K562 (cell line): ENCODE measurements around the gene EEF1A2. TPM values are rescaled to one million over a fixed set of nuclear protein-coding genes. Genes with fewer than 3 reads are reported as not detected.

Source experiments
- CBFA2T3 ChIP-seq: fragments of 450-650 bp; IDR thresholded peaks from 2 replicates; pipeline ENCODE4 v1.6.1; 2017
- ETV5 ChIP-seq: sonication (generic); formaldehyde crosslinking; IDR thresholded peaks from 2 replicates; pipeline ENCODE4 v1.4.0; 2020; ENCODE audit warnings: low read depth, mild to moderate bottlenecking, missing genetic modification reagents
- ETV6 ChIP-seq, 3 experiments: fragments of 150-350 bp in 1 of 3; sonication (generic) in 1 of 3; formaldehyde crosslinking in 1 of 3; IDR thresholded peaks; 2 replicates each; pipeline versions ENCODE4 v1.6.1 to v1.8.0; 2014 to 2022; ENCODE audit warnings: borderline replicate concordance in 2 of 3, low read depth in 2 of 3, antibody characterized with exemption in 1 of 3, low read length in 1 of 3, mild to moderate bottlenecking in 1 of 3, missing genetic modification reagents in 1 of 3
- MYC ChIP-seq, 2 experiments: fragments of 250-450 bp in 1 of 2; sonication (Bioruptor Pico) in 1 of 2; IDR thresholded peaks; 2 replicates each; pipeline versions ENCODE4 v1.5.1 to v1.6.1; 2012 to 2021; ENCODE audit warnings: low read depth in 2 of 2, borderline replicate concordance in 1 of 2, improper control_type of control experiment in 1 of 2, low read length in 1 of 2, mild to moderate bottlenecking in 1 of 2, moderate library complexity in 1 of 2
- NFRKB ChIP-seq: fragments of 450-650 bp; IDR thresholded peaks from 2 replicates; pipeline ENCODE4 v1.6.1; 2016; ENCODE audit warnings: low read depth
- RBFOX2 ChIP-seq: fragments of 200-400 bp; formaldehyde crosslinking; IDR thresholded peaks from 2 replicates; pipeline ENCODE4 v1.6.1; 2017; ENCODE audit warnings: low read depth, mild to moderate bottlenecking, low read length, moderate library complexity
- SNRNP70 ChIP-seq: fragments of 200-400 bp; formaldehyde crosslinking; optimal IDR thresholded peaks from 2 replicates; pipeline ENCODE3; 2017; ENCODE audit warnings: low read depth, low read length
- ZKSCAN1 ChIP-seq: fragments of 150-350 bp; IDR thresholded peaks from 2 replicates; pipeline ENCODE4 v1.6.1; 2016; ENCODE audit warnings: low read depth, low read length
- ZNF197 ChIP-seq: fragments of 200-800 bp; sonication (Bioruptor generic); IDR thresholded peaks from 2 replicates; pipeline ENCODE4 v1.6.1; 2016; ENCODE audit warnings: low read depth, missing genetic modification characterization, missing compliant biosample characterization
- ZNF76 ChIP-seq: fragments of 250-450 bp; sonication (Bioruptor Pico); IDR thresholded peaks from 2 replicates; pipeline ENCODE4 v1.4.0; 2020; ENCODE audit warnings: mild to moderate bottlenecking, moderate library complexity, borderline replicate concordance
- polyA plus RNA-seq, 8 experiments: library from polyadenylated mRNA; depleted of rRNA in 4 of 8; stranded (reverse) in 5 of 8; unstranded in 3 of 8; fragments of >200 nt; fragmentation: Nextera tagmentation in 2 of 8; fragmentation: Illumina TruSeq in 1 of 8; extraction: Ambion mirVana in 2 of 8; extraction: Trizol in 1 of 8; gene quantifications; 2 replicates each; pipeline versions ENCODE4 v1.2.1 to v1.2.3, GENCODE V29; 2011 to 2014; ENCODE audit warnings: inconsistent platforms in 1 of 8, missing spikeins in 1 of 8
- total RNA-seq, 7 experiments: library from RNA; depleted of rRNA in 6 of 7; stranded (reverse); fragments of >200 nt in 6 of 7; fragmentation: Illumina TruSeq in 2 of 7; extraction: Trizol in 2 of 7; gene quantifications; 2 replicates each; pipeline versions ENCODE4 v1.2.1 to v1.2.3, GENCODE V29; 2011 to 2021; ENCODE audit warnings: low replicate concordance in 1 of 7
- TF ChIP-seq, protein P1 (sequence below): conservative IDR thresholded peaks from 2 replicates; pipeline ENCODE4 v1.6.1; 2011; ENCODE audit warnings: low read depth, mild to moderate bottlenecking, low read length; ENCODE audit not compliant: control insufficient read depth
- TF ChIP-seq, protein P2 (sequence below): IDR thresholded peaks from 2 replicates; pipeline ENCODE4 v1.6.1; 2011; ENCODE audit warnings: borderline replicate concordance, low read depth, mild to moderate bottlenecking, moderate library complexity, low read length; ENCODE audit not compliant: insufficient read depth, poor library complexity, severe bottlenecking
- TF ChIP-seq, protein P3 (sequence below): sonication (generic); formaldehyde crosslinking; IDR thresholded peaks from 2 replicates; pipeline ENCODE4 v1.8.0; 2023; ENCODE audit warnings: missing genetic modification reagents, mild to moderate bottlenecking, borderline replicate concordance
- TF ChIP-seq, protein P4 (sequence below): fragments of 200-800 bp; sonication (Bioruptor generic); IDR thresholded peaks from 2 replicates; pipeline ENCODE4 v1.6.1; 2017; ENCODE audit warnings: missing genetic modification characterization, missing compliant biosample characterization

Gene EEF1A2
- total and polyA plus RNA-seq, 9 of the 15 experiments (the other 6 are each of a cell fraction or from before 2014, with no cell fraction given), result 0.04 to 29.6 (median 11.5) TPM

DNA sequence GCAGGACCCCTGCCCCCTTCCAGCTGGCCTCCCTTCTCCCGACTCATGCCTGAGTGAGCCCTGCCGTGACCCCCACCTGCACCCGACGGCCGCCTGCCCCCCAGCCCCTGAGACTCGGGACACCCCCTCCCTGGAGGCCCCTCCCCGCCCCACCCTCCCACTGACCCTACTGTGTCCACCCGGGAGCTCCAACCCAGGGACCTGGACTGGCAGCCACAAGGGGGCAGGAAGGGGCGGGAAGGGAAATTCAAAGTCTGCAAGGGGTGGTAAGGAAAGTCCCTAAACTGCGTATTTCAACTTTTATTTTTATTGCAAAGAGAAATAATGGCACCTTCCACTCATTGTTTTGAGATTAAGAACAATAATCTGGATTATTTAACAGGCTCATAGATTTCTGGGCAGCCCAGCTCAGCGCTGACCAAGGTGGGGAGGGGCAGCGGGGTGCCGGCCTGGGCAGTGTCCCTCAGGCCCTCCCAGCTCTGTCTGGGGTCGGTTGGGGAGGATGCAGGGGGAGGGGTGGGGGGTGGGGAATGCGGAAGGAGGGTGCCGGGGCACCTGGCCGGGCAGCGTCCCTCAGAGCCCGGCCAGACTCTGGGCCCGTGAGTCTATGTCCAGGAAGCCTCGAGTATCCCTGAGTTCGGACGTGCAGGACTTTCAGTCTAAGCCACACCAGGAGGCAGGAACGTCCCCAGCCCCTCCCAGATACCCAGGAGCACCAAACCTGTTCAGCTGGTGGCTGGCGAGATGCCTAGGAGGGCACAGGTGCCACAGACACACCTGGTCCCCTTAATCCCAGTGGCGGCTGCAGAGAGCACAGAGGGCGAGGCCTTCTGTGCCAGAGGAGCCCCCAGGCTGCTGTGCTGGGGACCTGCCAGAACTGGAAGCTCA is 39.6 kb upstream of the EEF1A2 start (continued):
- TF ChIP-seq ZKSCAN1 (0 out of 2 replicates have a peak, but pooled peaks have one; percentile 3), ETV5 (CRISPR knock-in tag) (no peak), CBFA2T3 (no peak), MYC (IDR thresholded peaks at IDR 0.05; ENCODE audit: low read depth, low read length) (no peak), MYC (CRISPR knock-in tag; IDR thresholded peaks at IDR 0.05; ENCODE audit: borderline replicate concordance, low read depth) (no peak), ETV6 (IDR thresholded peaks at IDR 0.05; ENCODE audit: borderline replicate concordance in 1 of 2, low read depth in 2 of 2, low read length in 1 of 2) (no peak), ETV6 (CRISPR knock-in tag; IDR thresholded peaks at IDR 0.05; ENCODE audit: borderline replicate concordance) (no peak), ZNF76 (no peak), SNRNP70 (no peak), ZNF197 (no peak), RBFOX2 (no peak), NFRKB (no peak)
- TF ChIP-seq, protein P1, sequence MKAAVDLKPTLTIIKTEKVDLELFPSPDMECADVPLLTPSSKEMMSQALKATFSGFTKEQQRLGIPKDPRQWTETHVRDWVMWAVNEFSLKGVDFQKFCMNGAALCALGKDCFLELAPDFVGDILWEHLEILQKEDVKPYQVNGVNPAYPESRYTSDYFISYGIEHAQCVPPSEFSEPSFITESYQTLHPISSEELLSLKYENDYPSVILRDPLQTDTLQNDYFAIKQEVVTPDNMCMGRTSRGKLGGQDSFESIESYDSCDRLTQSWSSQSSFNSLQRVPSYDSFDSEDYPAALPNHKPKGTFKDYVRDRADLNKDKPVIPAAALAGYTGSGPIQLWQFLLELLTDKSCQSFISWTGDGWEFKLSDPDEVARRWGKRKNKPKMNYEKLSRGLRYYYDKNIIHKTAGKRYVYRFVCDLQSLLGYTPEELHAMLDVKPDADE, result 0 out of 2 replicates have a peak, but pooled peaks have one; percentile 24
- TF ChIP-seq, protein P2, sequence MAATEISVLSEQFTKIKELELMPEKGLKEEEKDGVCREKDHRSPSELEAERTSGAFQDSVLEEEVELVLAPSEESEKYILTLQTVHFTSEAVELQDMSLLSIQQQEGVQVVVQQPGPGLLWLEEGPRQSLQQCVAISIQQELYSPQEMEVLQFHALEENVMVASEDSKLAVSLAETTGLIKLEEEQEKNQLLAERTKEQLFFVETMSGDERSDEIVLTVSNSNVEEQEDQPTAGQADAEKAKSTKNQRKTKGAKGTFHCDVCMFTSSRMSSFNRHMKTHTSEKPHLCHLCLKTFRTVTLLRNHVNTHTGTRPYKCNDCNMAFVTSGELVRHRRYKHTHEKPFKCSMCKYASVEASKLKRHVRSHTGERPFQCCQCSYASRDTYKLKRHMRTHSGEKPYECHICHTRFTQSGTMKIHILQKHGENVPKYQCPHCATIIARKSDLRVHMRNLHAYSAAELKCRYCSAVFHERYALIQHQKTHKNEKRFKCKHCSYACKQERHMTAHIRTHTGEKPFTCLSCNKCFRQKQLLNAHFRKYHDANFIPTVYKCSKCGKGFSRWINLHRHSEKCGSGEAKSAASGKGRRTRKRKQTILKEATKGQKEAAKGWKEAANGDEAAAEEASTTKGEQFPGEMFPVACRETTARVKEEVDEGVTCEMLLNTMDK, result peak; percentile 76
- TF ChIP-seq, protein P3, sequence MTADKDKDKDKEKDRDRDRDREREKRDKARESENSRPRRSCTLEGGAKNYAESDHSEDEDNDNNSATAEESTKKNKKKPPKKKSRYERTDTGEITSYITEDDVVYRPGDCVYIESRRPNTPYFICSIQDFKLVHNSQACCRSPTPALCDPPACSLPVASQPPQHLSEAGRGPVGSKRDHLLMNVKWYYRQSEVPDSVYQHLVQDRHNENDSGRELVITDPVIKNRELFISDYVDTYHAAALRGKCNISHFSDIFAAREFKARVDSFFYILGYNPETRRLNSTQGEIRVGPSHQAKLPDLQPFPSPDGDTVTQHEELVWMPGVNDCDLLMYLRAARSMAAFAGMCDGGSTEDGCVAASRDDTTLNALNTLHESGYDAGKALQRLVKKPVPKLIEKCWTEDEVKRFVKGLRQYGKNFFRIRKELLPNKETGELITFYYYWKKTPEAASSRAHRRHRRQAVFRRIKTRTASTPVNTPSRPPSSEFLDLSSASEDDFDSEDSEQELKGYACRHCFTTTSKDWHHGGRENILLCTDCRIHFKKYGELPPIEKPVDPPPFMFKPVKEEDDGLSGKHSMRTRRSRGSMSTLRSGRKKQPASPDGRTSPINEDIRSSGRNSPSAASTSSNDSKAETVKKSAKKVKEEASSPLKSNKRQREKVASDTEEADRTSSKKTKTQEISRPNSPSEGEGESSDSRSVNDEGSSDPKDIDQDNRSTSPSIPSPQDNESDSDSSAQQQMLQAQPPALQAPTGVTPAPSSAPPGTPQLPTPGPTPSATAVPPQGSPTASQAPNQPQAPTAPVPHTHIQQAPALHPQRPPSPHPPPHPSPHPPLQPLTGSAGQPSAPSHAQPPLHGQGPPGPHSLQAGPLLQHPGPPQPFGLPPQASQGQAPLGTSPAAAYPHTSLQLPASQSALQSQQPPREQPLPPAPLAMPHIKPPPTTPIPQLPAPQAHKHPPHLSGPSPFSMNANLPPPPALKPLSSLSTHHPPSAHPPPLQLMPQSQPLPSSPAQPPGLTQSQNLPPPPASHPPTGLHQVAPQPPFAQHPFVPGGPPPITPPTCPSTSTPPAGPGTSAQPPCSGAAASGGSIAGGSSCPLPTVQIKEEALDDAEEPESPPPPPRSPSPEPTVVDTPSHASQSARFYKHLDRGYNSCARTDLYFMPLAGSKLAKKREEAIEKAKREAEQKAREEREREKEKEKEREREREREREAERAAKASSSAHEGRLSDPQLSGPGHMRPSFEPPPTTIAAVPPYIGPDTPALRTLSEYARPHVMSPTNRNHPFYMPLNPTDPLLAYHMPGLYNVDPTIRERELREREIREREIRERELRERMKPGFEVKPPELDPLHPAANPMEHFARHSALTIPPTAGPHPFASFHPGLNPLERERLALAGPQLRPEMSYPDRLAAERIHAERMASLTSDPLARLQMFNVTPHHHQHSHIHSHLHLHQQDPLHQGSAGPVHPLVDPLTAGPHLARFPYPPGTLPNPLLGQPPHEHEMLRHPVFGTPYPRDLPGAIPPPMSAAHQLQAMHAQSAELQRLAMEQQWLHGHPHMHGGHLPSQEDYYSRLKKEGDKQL (CRISPR knock-in tag), result no peak
- TF ChIP-seq, protein P4, sequence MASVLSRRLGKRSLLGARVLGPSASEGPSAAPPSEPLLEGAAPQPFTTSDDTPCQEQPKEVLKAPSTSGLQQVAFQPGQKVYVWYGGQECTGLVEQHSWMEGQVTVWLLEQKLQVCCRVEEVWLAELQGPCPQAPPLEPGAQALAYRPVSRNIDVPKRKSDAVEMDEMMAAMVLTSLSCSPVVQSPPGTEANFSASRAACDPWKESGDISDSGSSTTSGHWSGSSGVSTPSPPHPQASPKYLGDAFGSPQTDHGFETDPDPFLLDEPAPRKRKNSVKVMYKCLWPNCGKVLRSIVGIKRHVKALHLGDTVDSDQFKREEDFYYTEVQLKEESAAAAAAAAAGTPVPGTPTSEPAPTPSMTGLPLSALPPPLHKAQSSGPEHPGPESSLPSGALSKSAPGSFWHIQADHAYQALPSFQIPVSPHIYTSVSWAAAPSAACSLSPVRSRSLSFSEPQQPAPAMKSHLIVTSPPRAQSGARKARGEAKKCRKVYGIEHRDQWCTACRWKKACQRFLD (CRISPR knock-in tag), result no peak
